NOMO-1 treated with dmso at 0.1 percent for 144 hours (cell line): Measurements from ENCODE around the gene ERICH6B.

Experiments
- DNase-seq: peaks from one replicate; lab custom pipeline; 2025; ENCODE audit not compliant: unreplicated experiment; lab: John Stamatoyannopoulos, UW

Gene ERICH6B

DNA sequence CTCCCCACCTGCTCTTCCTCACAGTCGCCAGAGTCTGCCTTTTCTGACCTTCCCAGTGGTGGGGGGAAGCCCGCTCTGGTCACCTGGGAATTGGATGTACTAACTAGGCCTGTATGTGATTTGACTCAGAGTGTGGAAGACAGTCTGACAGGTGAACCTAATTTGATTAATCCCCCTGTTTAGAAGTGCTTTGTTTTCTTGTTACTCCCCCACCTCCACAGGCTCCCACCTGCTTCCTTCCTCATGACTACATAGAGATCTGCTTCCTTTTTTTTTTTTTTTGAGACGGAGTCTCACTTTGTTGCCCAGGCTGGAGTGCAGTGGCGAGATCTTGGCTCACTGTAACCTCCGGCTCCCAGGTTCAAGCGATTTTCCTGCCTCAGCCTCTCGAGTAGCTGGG, 106.8 kb downstream of the ERICH6B start:
- DNase-seq: no peak

- DNase-seq: no peak
Measured at GRCh38 chr13:45506811-45507210, 108.7 kb downstream of the ERICH6B start.

DNA sequence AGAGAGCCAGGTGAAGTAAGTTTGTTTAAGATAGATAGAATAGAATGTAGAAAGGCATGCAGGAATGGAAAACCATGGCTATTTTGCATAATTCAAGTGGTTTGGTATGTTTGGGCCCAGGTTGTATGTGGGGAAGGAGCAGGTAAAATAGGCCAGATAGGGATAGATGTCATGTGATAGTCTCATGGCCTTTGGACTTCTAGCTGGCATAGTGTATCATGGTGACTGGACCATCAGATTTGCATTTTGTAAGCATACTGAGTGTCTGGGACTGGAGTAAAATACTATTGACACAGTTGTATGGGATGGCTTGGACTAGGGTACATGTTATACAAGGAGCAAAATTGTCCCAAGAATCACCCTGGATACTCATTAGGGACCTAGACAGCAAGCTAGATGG, 111.9 kb downstream of the ERICH6B start:
- no peak for DNase-seq

GRCh38 chr13:45501175-45501526, 114.4 kb downstream of the ERICH6B start:
- no peak for DNase-seq

DNA sequence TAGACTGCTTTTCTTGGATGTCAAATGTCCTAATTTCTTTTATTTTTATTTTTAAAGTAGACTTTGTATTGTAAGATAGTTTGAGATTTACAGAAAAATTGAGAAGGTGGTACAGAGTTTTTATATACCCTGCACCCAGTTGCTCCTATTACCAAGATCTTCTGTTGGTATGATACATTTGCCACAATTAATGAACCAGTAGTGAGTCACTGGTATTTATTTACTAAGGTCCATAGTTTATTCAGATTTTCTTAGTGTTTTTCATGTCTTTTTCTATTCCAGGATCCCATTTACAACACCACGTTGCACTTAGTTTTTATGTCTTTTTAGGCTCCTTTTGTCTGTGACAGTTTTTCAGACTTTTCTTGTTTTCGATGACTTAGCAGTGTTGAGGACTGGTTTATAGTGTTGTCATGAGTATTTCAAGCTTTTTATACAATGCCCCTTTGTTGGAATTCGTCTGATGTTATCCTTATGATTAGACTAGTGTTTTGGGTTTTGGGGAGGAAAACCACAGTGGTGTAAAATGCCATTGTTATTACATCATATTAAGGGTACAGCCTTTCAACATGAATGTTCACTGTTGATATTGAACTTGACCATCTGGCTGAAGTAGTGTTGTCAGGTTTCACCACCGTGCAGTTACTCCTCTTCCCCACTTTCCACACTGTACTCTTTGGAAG, 114.9 kb downstream of the ERICH6B start:
- no peak for DNase-seq

DNA sequence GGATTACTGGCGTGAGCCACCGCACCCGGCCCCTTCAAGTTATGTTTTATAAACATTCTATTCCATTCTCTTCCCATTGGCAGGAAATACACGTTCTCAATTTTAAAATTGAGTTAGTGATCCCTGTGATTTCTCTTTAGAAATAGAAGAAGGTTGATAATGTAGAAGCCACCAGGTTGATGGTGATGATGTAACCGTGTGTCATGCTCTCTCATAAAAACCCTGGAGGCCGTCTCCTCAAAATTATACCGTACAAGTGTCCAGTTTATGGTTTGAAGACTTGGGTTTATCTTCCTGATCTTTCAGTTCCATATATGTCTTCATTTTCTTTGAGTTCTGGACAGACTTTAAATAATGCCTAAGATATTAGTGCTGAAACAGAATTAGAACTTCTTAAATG, 118.6 kb downstream of the ERICH6B start:
- DNase-seq: no peak

DNA sequence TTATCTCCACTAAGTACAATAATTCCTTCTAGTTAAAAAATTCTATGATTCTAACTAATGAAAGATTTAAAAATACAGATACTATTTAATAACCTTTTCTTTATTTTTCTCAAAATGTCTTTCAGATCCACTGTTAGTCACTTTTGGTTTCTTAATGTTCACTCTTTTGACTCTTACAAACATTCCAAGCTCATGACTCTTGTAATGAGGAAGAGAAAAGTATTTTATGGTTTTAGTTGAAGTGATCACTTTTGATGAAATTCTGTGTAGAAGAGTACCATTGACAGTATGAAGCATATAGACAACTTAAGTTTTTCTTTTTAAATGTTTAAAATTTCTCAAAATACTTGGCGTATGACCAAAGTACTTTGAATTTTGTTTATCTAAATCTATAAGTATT, 123.0 kb downstream of the ERICH6B start:
- DNase-seq: no peak
